ENCODE results near the gene CRADD. TPM values are rescaled to one million over a fixed set of nuclear protein-coding genes. Genes with fewer than 3 reads are reported as not detected.

CRADD gene
- polyA plus RNA-seq, 1 of the 3 experiments (the other 2 are of a cell fraction) = 13.6 TPM

GRCh38 chr12:93650626-93651025, 26.5 kb upstream of the CRADD start:
- Histone ChIP-seq H3K27me3 (ENCODE audit: insufficient read depth) (no peaks in the 10 kb centered on the region), H3K4me2 (no peak overlapping the region), H3K9me2 (no peaks in the 10 kb centered on the region), H3K27ac (ENCODE audit: low read depth in 2 of 2, low read length in 1 of 2) (no peak overlapping the region), H3F3A (replicated peaks; ENCODE audit: insufficient read depth) (no peaks in the 10 kb centered on the region), H2AFZ (ENCODE audit: low read depth) (no peak overlapping the region), H3K9ac (no peak overlapping the region), H3K4me3 (ENCODE audit: low read depth in 2 of 2, low read length in 1 of 2) (no peak overlapping the region), H4K20me1 (ENCODE audit: insufficient read depth) (no peaks in the 10 kb centered on the region), H3K79me2 (ENCODE audit: insufficient read depth) (no peaks in the 10 kb centered on the region), H3K36me3 (replicated peaks in 1 of 2; ENCODE audit: control insufficient read depth in 1 of 2, insufficient read depth in 2 of 2, low read length in 1 of 2) (no peaks in the 10 kb centered on the region), H3K9me3 (no peaks in the 10 kb centered on the region), H3K4me1 (ENCODE audit: control insufficient read depth in 1 of 2, insufficient read depth in 2 of 2, low read depth in 1 of 2, low read length in 1 of 2) (no peaks in the 10 kb centered on the region)
- no peak for DNase-seq
- POLR2A ChIA-PET = no interaction called here
- CTCF ChIA-PET = no interaction called here
- TF ChIP-seq RAD21 (IDR thresholded peaks at IDR 0.05; ENCODE audit: low read length) (no peak), RXRA (IDR thresholded peaks at IDR 0.05; ENCODE audit: borderline replicate concordance, low read depth) (no peak), CHD2 (IDR thresholded peaks at IDR 0.05; ENCODE audit: low read length, partially characterized antibody) (no peak), REST (IDR thresholded peaks at IDR 0.05; ENCODE audit: low read depth, low read length) (no peak), TEAD4 (IDR thresholded peaks at IDR 0.05; ENCODE audit: borderline replicate concordance, insufficient read depth) (no peak), MXI1 (IDR thresholded peaks at IDR 0.05; ENCODE audit: low read depth, low read length) (no peak), FOXJ3 (CRISPR knock-in tag; IDR thresholded peaks at IDR 0.05) (no peak), PBX3 (IDR thresholded peaks at IDR 0.05) (no peak), ELF1 (IDR thresholded peaks at IDR 0.05) (no peak), USF1 (IDR thresholded peaks at IDR 0.05; ENCODE audit: borderline replicate concordance, low read depth) (no peak), FOXM1 (IDR thresholded peaks at IDR 0.05; ENCODE audit: low read depth) (no peak), MEF2A (IDR thresholded peaks at IDR 0.05; ENCODE audit: borderline replicate concordance, low read depth) (no peak), RCOR1 (IDR thresholded peaks at IDR 0.05; ENCODE audit: low read length) (no peak), GATA2 (CRISPR knock-in tag; IDR thresholded peaks at IDR 0.05) (no peak)
- 42% methylated on average over 1 of the region's 1 CpG for WGBS (ENCODE audit: low lambda C conversion rate)

- Histone ChIP-seq H3K4me2 (no peak overlapping the region), H3K27me3 (ENCODE audit: insufficient read depth) (no peaks in the 10 kb centered on the region), H3K79me2 (ENCODE audit: insufficient read depth) (no peaks in the 10 kb centered on the region), H3K4me3 (ENCODE audit: low read depth in 2 of 2, low read length in 1 of 2) (no peak overlapping the region), H3K4me1 (ENCODE audit: control insufficient read depth in 1 of 2, insufficient read depth in 2 of 2, low read depth in 1 of 2, low read length in 1 of 2) (no peaks in the 10 kb centered on the region), H3K9me3 (no peaks in the 10 kb centered on the region), H3K9me2 (no peaks in the 10 kb centered on the region), H3K9ac (no peak overlapping the region), H3K27ac (ENCODE audit: low read depth in 2 of 2, low read length in 1 of 2) (no peak overlapping the region), H3F3A (replicated peaks; ENCODE audit: insufficient read depth) (no peaks in the 10 kb centered on the region), H2AFZ (ENCODE audit: low read depth) (no peak overlapping the region), H4K20me1 (ENCODE audit: insufficient read depth) (no peaks in the 10 kb centered on the region), H3K36me3 (replicated peaks in 1 of 2; ENCODE audit: control insufficient read depth in 1 of 2, insufficient read depth in 2 of 2, low read length in 1 of 2) (no peaks in the 10 kb centered on the region)
- TF ChIP-seq FOSL2 (IDR thresholded peaks at IDR 0.05; ENCODE audit: borderline replicate concordance, low read depth) = no peak
- no peak for TF ChIP-seq TAF1 (IDR thresholded peaks at IDR 0.05; ENCODE audit: borderline replicate concordance, low read depth, low read length)
- TF ChIP-seq IRF3 (IDR thresholded peaks at IDR 0.05; ENCODE audit: low read depth, low read length) = no peak
- TF ChIP-seq NFIC (IDR thresholded peaks at IDR 0.05; ENCODE audit: borderline replicate concordance) = no peak
- TF ChIP-seq MEF2A (IDR thresholded peaks at IDR 0.05; ENCODE audit: borderline replicate concordance, low read depth) = no peak
- no peak for TF ChIP-seq USF1 (IDR thresholded peaks at IDR 0.05; ENCODE audit: borderline replicate concordance, low read depth)
- POLR2A ChIA-PET = no interaction called here
- no peak for DNase-seq
- CTCF ChIA-PET = no interaction called here
- WGBS (ENCODE audit: low lambda C conversion rate) = 93% methylated on average over 3 of the region's 3 CpGs
Observed at GRCh38 chr12:93653079-93653478, 24.1 kb upstream of the CRADD start.
